Measurements from ENCODE around the gene P4HA2.

The P4HA2 gene

GRCh38 chr5:132243366-132243977, 15.8 kb upstream of the P4HA2 start:
- Histone ChIP-seq H3K27me3 (ENCODE audit: control insufficient read depth, insufficient read depth, low read length, poor library complexity, severe bottlenecking) (no peaks in the 10 kb centered on the region), H3K4me3 (ENCODE audit: insufficient read depth, low read depth, low read length) (no peak overlapping the region), H3K36me3 (ENCODE audit: control insufficient read depth, insufficient read depth, low read length) (no peaks in the 10 kb centered on the region), H3K9me3 (ENCODE audit: control insufficient read depth, low read length) (no peaks in the 10 kb centered on the region), H3K4me1 (ENCODE audit: control insufficient read depth, insufficient read depth, low read length) (no peaks in the 10 kb centered on the region), H3K27ac (ENCODE audit: insufficient read depth, low read depth, low read length, poor library complexity, severe bottlenecking) (no peak overlapping the region)
- WGBS, 2 experiments, result 89 to 96% methylated on average over 3 of the region's 3 CpGs

- Histone ChIP-seq H3K4me3 (ENCODE audit: insufficient read depth, low read depth, low read length) (no peak overlapping the region), H3K36me3 (ENCODE audit: control insufficient read depth, insufficient read depth, low read length) (no peaks in the 10 kb centered on the region), H3K9me3 (ENCODE audit: control insufficient read depth, low read length) (no peaks in the 10 kb centered on the region), H3K27me3 (ENCODE audit: control insufficient read depth, insufficient read depth, low read length, poor library complexity, severe bottlenecking) (no peaks in the 10 kb centered on the region), H3K27ac (ENCODE audit: insufficient read depth, low read depth, low read length, poor library complexity, severe bottlenecking) (no peak overlapping the region), H3K4me1 (ENCODE audit: control insufficient read depth, insufficient read depth, low read length) (no peaks in the 10 kb centered on the region)
Observed at GRCh38 chr5:132239776-132240175, 12.1 kb upstream of the P4HA2 start.

GRCh38 chr5:132238901-132239500, 11.3 kb upstream of the P4HA2 start:
- no peaks in the 10 kb centered on the region for H3K9me3 ChIP-seq (ENCODE audit: control insufficient read depth, low read length)
- no peaks in the 10 kb centered on the region for H3K27me3 ChIP-seq (ENCODE audit: control insufficient read depth, insufficient read depth, low read length, poor library complexity, severe bottlenecking)
- no peak overlapping the region for H3K4me3 ChIP-seq (ENCODE audit: insufficient read depth, low read depth, low read length)
- no peaks in the 10 kb centered on the region for H3K4me1 ChIP-seq (ENCODE audit: control insufficient read depth, insufficient read depth, low read length)
- H3K36me3 ChIP-seq (ENCODE audit: control insufficient read depth, insufficient read depth, low read length), result no peaks in the 10 kb centered on the region
- H3K27ac ChIP-seq (ENCODE audit: insufficient read depth, low read depth, low read length, poor library complexity, severe bottlenecking), result no peak overlapping the region
- WGBS, 2 experiments, result 70 to 82% methylated on average over 1 of the region's 1 CpG

GRCh38 chr5:132238169-132238744, 10.6 kb upstream of the P4HA2 start:
- WGBS, 2 experiments, result 32 to 45% methylated on average over 1 of the region's 1 CpG

GRCh38 chr5:132237670-132238069, 10.0 kb upstream of the P4HA2 start:
- WGBS, 2 experiments, result 94 to 95% methylated on average over 4 of the region's 4 CpGs
- Histone ChIP-seq H3K36me3 (ENCODE audit: control insufficient read depth, insufficient read depth, low read length) (no peaks in the 10 kb centered on the region), H3K9me3 (ENCODE audit: control insufficient read depth, low read length) (no peaks in the 10 kb centered on the region), H3K27ac (ENCODE audit: insufficient read depth, low read depth, low read length, poor library complexity, severe bottlenecking) (no peak overlapping the region), H3K27me3 (ENCODE audit: control insufficient read depth, insufficient read depth, low read length, poor library complexity, severe bottlenecking) (no peaks in the 10 kb centered on the region), H3K4me3 (ENCODE audit: insufficient read depth, low read depth, low read length) (no peak overlapping the region), H3K4me1 (ENCODE audit: control insufficient read depth, insufficient read depth, low read length) (no peaks in the 10 kb centered on the region)

More at GRCh38 chr5:132238169-132238744, 10.6 kb upstream of the P4HA2 start:
- Histone ChIP-seq H3K27me3 (ENCODE audit: control insufficient read depth, insufficient read depth, low read length, poor library complexity, severe bottlenecking) (no peaks in the 10 kb centered on the region), H3K9me3 (ENCODE audit: control insufficient read depth, low read length) (no peaks in the 10 kb centered on the region), H3K4me3 (ENCODE audit: insufficient read depth, low read depth, low read length) (no peak overlapping the region), H3K4me1 (ENCODE audit: control insufficient read depth, insufficient read depth, low read length) (no peaks in the 10 kb centered on the region), H3K36me3 (ENCODE audit: control insufficient read depth, insufficient read depth, low read length) (no peaks in the 10 kb centered on the region), H3K27ac (ENCODE audit: insufficient read depth, low read depth, low read length, poor library complexity, severe bottlenecking) (no peak overlapping the region)

- Histone ChIP-seq H3K36me3 (ENCODE audit: control insufficient read depth, insufficient read depth, low read length) (no peaks in the 10 kb centered on the region), H3K27ac (ENCODE audit: insufficient read depth, low read depth, low read length, poor library complexity, severe bottlenecking) (no peak overlapping the region), H3K27me3 (ENCODE audit: control insufficient read depth, insufficient read depth, low read length, poor library complexity, severe bottlenecking) (no peaks in the 10 kb centered on the region), H3K4me1 (ENCODE audit: control insufficient read depth, insufficient read depth, low read length) (no peaks in the 10 kb centered on the region), H3K9me3 (ENCODE audit: control insufficient read depth, low read length) (no peaks in the 10 kb centered on the region), H3K4me3 (ENCODE audit: insufficient read depth, low read depth, low read length) (no peak overlapping the region)
- 81 to 88% methylated on average over 1 of the region's 1 CpG for WGBS, 2 experiments
Observed at GRCh38 chr5:132237141-132237540, 9.5 kb upstream of the P4HA2 start.

GRCh38 chr5:132235340-132235739, 7.7 kb upstream of the P4HA2 start:
- H3K27me3 ChIP-seq (ENCODE audit: control insufficient read depth, insufficient read depth, low read length, poor library complexity, severe bottlenecking), result no peaks in the 10 kb centered on the region
- no peaks in the 10 kb centered on the region for H3K4me1 ChIP-seq (ENCODE audit: control insufficient read depth, insufficient read depth, low read length)
- H3K36me3 ChIP-seq (ENCODE audit: control insufficient read depth, insufficient read depth, low read length), result no peaks in the 10 kb centered on the region
- no peaks in the 10 kb centered on the region for H3K9me3 ChIP-seq (ENCODE audit: control insufficient read depth, low read length)
- H3K27ac ChIP-seq (ENCODE audit: insufficient read depth, low read depth, low read length, poor library complexity, severe bottlenecking), result no peak overlapping the region
- H3K4me3 ChIP-seq (ENCODE audit: insufficient read depth, low read depth, low read length), result no peak overlapping the region
- 92% methylated on average over 3 of the region's 3 CpGs for WGBS, 2 experiments

GRCh38 chr5:132234684-132235062, 7.0 kb upstream of the P4HA2 start:
- H3K36me3 ChIP-seq (ENCODE audit: control insufficient read depth, insufficient read depth, low read length), result no peaks in the 10 kb centered on the region
- H3K27ac ChIP-seq (ENCODE audit: insufficient read depth, low read depth, low read length, poor library complexity, severe bottlenecking), result no peak overlapping the region
- H3K27me3 ChIP-seq (ENCODE audit: control insufficient read depth, insufficient read depth, low read length, poor library complexity, severe bottlenecking), result no peaks in the 10 kb centered on the region
- 75% methylated on average over 1 of the region's 2 CpGs; no CpG with 5 or more reads in 1 of the 2 experiments for WGBS, 2 experiments
- H3K4me1 ChIP-seq (ENCODE audit: control insufficient read depth, insufficient read depth, low read length), result no peaks in the 10 kb centered on the region
- no peaks in the 10 kb centered on the region for H3K9me3 ChIP-seq (ENCODE audit: control insufficient read depth, low read length)
- H3K4me3 ChIP-seq (ENCODE audit: insufficient read depth, low read depth, low read length), result no peak overlapping the region

- Histone ChIP-seq H3K27ac (ENCODE audit: insufficient read depth, low read depth, low read length, poor library complexity, severe bottlenecking) (no peak overlapping the region), H3K36me3 (ENCODE audit: control insufficient read depth, insufficient read depth, low read length) (no peaks in the 10 kb centered on the region), H3K4me3 (ENCODE audit: insufficient read depth, low read depth, low read length) (no peak overlapping the region), H3K27me3 (ENCODE audit: control insufficient read depth, insufficient read depth, low read length, poor library complexity, severe bottlenecking) (no peaks in the 10 kb centered on the region), H3K9me3 (ENCODE audit: control insufficient read depth, low read length) (no peaks in the 10 kb centered on the region), H3K4me1 (ENCODE audit: control insufficient read depth, insufficient read depth, low read length) (no peaks in the 10 kb centered on the region)
- WGBS, 2 experiments, result 94 to 95% methylated on average over 7 of the region's 7 CpGs
Observed at GRCh38 chr5:132233811-132234683, 6.4 kb upstream of the P4HA2 start.

GRCh38 chr5:132233081-132233480, 5.4 kb upstream of the P4HA2 start:
- no peaks in the 10 kb centered on the region for H3K4me1 ChIP-seq (ENCODE audit: control insufficient read depth, insufficient read depth, low read length)
- WGBS, 2 experiments, result 75 to 89% methylated on average over 1 of the region's 1 CpG
- no peaks in the 10 kb centered on the region for H3K36me3 ChIP-seq (ENCODE audit: control insufficient read depth, insufficient read depth, low read length)
- H3K27ac ChIP-seq (ENCODE audit: insufficient read depth, low read depth, low read length, poor library complexity, severe bottlenecking), result no peak overlapping the region
- no peak overlapping the region for H3K4me3 ChIP-seq (ENCODE audit: insufficient read depth, low read depth, low read length)
- H3K27me3 ChIP-seq (ENCODE audit: control insufficient read depth, insufficient read depth, low read length, poor library complexity, severe bottlenecking), result peaks cover 9% of the 10 kb centered on the region
- H3K9me3 ChIP-seq (ENCODE audit: control insufficient read depth, low read length), result no peaks in the 10 kb centered on the region

Measured in ectodermal cell (in vitro differentiated cells).